Astrocyte of the spinal cord (primary cell): ENCODE results near the gene SETDB2.

Source experiments
- DNase-seq: peaks from one replicate; pipeline ENCODE4 v3.0.0; 2011; ENCODE audit warnings: low read depth, low spot score
- H3K4me3 ChIP-seq: 2 replicates; pipeline ENCODE4 v1.5.1; 2011; ENCODE audit warnings: low read depth, mild to moderate bottlenecking, low read length, moderate library complexity
- CTCF ChIP-seq: IDR thresholded peaks from 2 replicates; pipeline ENCODE4 v1.5.1; 2012; ENCODE audit warnings: low read depth, mild to moderate bottlenecking, low read length, inconsistent platforms
- in situ Hi-C: cut with HindIII; loops from 2 replicates; pipeline ENCODE4 v1.10.0; 2017; ENCODE audit warnings: low sequenced_read_pairs

SETDB2 gene

DNA sequence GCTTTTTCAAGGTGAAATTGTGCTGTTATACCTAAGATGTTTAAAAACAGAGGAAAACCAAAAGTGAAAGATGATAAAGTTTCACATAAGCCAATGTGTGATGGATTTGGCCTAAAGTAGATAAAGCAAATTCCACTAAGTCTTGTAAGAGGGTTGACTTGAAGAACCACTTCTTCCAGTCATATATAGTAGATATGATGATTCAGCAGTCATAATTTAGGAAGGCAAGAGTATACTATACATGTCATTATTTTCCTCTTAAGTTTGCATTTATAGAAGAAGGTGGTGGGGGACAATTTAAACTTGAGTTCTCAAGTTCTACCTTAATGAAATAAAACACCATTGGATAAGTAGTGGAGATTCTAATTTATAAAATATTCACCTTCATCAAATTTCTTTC is 88.9 kb downstream of the SETDB2 start:
- in situ Hi-C loops = no loop called here
- no peak for DNase-seq
- TF ChIP-seq CTCF = no peak
- no peak overlapping the region for H3K4me3 ChIP-seq

DNA sequence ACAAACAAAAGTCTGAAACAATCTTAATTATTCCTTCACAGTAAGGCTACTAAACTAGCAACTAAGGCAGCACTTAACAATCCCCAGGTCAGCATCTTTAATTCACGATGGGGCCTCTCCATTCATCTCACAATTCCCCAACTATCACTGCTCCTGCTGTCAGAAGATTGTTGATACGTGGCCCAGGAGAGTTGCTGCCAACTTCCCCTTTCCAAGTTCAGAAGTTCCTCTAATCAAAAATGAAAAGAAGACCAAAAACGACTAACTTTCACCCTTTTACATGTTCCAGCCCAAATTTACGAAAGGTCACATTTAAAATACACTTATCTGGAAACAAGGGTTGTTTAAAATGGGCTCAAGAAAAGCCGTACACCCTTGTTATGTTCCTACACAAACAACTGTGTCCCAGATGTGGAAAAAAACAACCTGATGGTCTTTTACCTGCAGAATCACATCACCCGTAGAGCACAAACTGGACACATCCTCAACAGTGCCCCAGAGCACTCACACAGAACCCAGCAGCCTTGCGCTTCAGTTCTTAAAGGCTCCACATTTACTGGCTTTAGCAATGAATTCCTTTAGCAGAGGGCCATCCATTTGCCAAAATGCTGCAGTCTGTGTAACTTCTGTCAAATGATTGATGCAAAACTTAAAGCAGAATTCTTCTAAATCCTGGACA is 89.7 kb downstream of the SETDB2 start:
- in situ Hi-C loops = no loop called here
- no peak for DNase-seq
- TF ChIP-seq CTCF = no peak
- H3K4me3 ChIP-seq = no peak overlapping the region

DNA sequence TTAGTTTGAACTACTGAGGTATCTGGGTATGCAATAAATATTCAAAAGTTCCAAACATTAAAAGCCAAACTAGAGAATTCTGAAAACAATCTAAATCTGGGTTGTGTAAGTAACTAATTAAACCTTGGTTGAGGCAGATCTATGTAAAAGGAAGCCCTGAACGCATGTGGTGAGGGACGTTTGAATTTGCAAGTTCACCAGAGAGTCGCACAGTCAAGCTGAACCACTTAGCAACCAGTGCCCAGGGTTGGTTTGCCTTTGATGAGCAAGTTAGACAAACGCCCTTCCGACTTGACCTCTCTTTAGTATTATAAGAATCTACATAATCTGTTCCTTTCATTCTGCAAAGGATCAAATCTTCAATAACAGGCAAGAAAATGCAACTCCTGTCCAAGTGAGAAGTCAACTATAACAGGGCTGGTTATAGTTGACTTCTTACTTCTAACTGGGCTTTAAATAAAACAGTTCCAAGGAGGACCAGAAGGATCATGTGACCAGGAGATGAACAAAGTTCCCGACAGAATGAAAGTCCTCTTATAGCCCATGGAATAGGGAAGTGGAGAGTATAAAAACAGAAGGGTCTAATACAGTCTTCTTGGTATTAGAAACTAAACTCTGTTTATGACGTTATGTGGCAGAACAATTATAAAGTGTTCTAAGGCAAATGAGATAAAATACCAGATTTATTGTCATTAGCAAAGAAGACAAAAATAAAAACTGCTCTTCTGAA is 92.2 kb downstream of the SETDB2 start:
- DNase-seq = no peak
- no peak overlapping the region for H3K4me3 ChIP-seq
- no peak for TF ChIP-seq CTCF
- in situ Hi-C loops = no loop called here

DNA sequence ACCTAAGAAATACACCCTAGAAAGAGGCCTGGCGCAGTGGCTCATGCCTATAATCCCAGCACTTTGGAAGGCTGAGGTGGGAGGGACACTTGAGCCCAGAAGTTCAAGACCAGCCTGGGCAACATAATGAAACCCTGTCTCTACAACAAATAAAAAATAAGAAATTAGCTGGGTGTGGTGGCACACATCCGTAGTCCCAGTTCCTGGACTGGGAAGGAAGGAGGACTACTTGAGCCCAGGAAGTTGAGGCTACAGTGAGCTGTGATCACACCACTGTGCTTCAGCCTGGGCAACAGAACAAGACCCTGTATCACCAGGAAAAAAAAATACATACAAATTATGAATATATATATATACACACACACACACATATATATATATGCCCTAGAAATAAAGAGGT is 94.3 kb downstream of the SETDB2 start:
- DNase-seq = no peak
- TF ChIP-seq CTCF = no peak
- in situ Hi-C loops = no loop called here
- H3K4me3 ChIP-seq = no peak overlapping the region

DNA sequence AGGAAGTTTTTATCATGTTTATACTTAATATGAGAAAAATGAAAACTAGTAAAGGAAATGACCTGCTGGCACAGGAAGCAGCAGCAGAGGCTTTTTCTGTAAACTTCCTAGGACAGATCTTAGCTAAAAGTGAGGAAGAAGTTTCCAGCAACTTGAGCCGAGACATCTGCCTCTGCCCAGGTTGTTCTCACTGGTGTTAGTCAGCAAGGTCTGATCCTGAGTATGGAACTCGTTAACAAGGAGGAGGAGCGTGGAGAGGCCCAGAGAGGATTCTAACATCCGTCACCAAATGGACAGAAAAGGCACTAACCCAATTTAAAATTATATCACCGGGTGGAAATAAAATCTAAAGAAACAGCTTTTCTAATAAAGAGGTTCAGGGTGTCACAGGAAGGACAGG is 95.2 kb downstream of the SETDB2 start:
- TF ChIP-seq CTCF = no peak
- in situ Hi-C loops = no loop called here
- H3K4me3 ChIP-seq = no peak overlapping the region
- DNase-seq = no peak

GRCh38 chr13:49539746-49540145 is 95.7 kb downstream of the SETDB2 start:
- no peak for TF ChIP-seq CTCF
- H3K4me3 ChIP-seq = no peak overlapping the region
- no peak for DNase-seq
- in situ Hi-C loops = no loop called here
